ENCODE data around the gene CHCHD3.

GRCh38 chr7:132825222-132825621 is 256.7 kb downstream of the CHCHD3 start:
- TF ChIP-seq CTCF (conservative IDR thresholded peaks at IDR 0.05; ENCODE audit: low read length) (no peak), EZH2phosphoT487 (IDR thresholded peaks at IDR 0.05; ENCODE audit: borderline replicate concordance, low read depth, low read length) (no peak)
